ENCODE results near the gene NPM3. TPM values are rescaled to one million over a fixed set of nuclear protein-coding genes. Genes with fewer than 3 reads are reported as not detected.

Gene NPM3
- total and polyA plus RNA-seq, 2 of the 8 experiments (the other 6 are each of a cell fraction or from before 2014, with no cell fraction given): 127 to 175 TPM

- TF ChIP-seq PHF8 (conservative IDR thresholded peaks at IDR 0.05; ENCODE audit: low read depth, low read length) (no peak), CTBP2 (IDR thresholded peaks at IDR 0.05; ENCODE audit: borderline replicate concordance, insufficient read depth, insufficient read length, low read length) (peak; percentile 60), ASH2L (IDR thresholded peaks at IDR 0.05; ENCODE audit: low read length) (no peak), BRCA1 (IDR thresholded peaks at IDR 0.05; ENCODE audit: low read depth, low read length) (no peak), TEAD4 (IDR thresholded peaks at IDR 0.05; ENCODE audit: low read depth, low read length) (no peak), POLR2AphosphoS5 (IDR thresholded peaks at IDR 0.05; ENCODE audit: low read depth, low read length) (no peak), BCL11A (IDR thresholded peaks at IDR 0.05; ENCODE audit: low read depth in 2 of 2, low read length in 2 of 2) (no peak), CBX5 (IDR thresholded peaks at IDR 0.05; ENCODE audit: low read depth, low read length) (no peak), E2F6 (IDR thresholded peaks at IDR 0.05) (peak; percentile 99), GABPA (IDR thresholded peaks at IDR 0.05; ENCODE audit: borderline replicate concordance, insufficient read depth, low read length) (no peak), POLR2A (IDR thresholded peaks at IDR 0.05; ENCODE audit: control extremely low read depth in 1 of 2, low read depth in 2 of 2, low read length in 2 of 2) (no peak), EZH2 (IDR thresholded peaks at IDR 0.05; ENCODE audit: low read depth, low read length, severe bottlenecking) (peak; percentile 87), JUN (IDR thresholded peaks at IDR 0.05; ENCODE audit: low read depth, low read length) (no peak), MAFK (IDR thresholded peaks at IDR 0.05; ENCODE audit: low read depth, low read length) (no peak), SP4 (IDR thresholded peaks at IDR 0.05; ENCODE audit: low read length) (no peak), KDM4A (IDR thresholded peaks at IDR 0.05; ENCODE audit: low read depth, low read length, severe bottlenecking) (peak; percentile 22), GTF2F1 (IDR thresholded peaks at IDR 0.05; ENCODE audit: borderline replicate concordance, low read depth, low read length) (no peak), CHD1 (IDR thresholded peaks at IDR 0.05; ENCODE audit: low read depth, low read length) (no peak)
- TF ChIP-seq, protein P1, sequence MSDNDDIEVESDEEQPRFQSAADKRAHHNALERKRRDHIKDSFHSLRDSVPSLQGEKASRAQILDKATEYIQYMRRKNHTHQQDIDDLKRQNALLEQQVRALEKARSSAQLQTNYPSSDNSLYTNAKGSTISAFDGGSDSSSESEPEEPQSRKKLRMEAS (IDR thresholded peaks at IDR 0.05): peak; percentile 99
Observed at GRCh38 chr10:101774589-101775272, 8.5 kb downstream of the NPM3 start (continued).

Measured in H1 (cell line).